Breast epithelium (tissue), 4 donors: Measurements from ENCODE around the gene STAU1. TPM values are rescaled to one million over a fixed set of nuclear protein-coding genes. Genes with fewer than 3 reads are reported as not detected.

Experiments used
- DNase-seq, 2 donors: peaks; one replicate each; pipeline ENCODE4 v3.0.0-alpha.2; 2019; ENCODE audit warnings: low spot score in 2 of 2
- H3K27ac ChIP-seq, 2 donors: fragments of 200-600 bp; sonication (generic) in 1 of 2; one replicate each; pipeline ENCODE4 v1.5.1; 2016 to 2019; ENCODE audit warnings: mild to moderate bottlenecking in 1 of 2
- H3K27me3 ChIP-seq, 2 donors: fragments of 200-600 bp; sonication (generic) in 1 of 2; one replicate each; pipeline versions ENCODE4 v1.5.1 to v1.6.0; 2017 to 2019; ENCODE audit warnings: control low read depth in 1 of 2, mild to moderate bottlenecking in 1 of 2
- H3K36me3 ChIP-seq: fragments of 200-600 bp; one replicate; pipeline ENCODE4 v1.5.1; 2019
- H3K4me1 ChIP-seq, 2 donors: fragments of 200-600 bp; sonication (generic); one replicate each; pipeline ENCODE4 v1.5.1; 2016 to 2019; ENCODE audit warnings: control low read depth in 1 of 2
- H3K4me3 ChIP-seq, 3 donors: fragments of 200-600 bp; sonication (generic); 1 replicate in 2 of 3; 2 replicates in 1 of 3; pipeline ENCODE4 v1.5.1; 2016 to 2019; ENCODE audit warnings: mild to moderate bottlenecking in 3 of 3, moderate library complexity in 2 of 3
- H3K9me3 ChIP-seq, 2 donors: fragments of 200-600 bp; sonication (generic) in 1 of 2; one replicate each; pipeline ENCODE4 v1.5.1; 2016 to 2019; ENCODE audit warnings: control low read depth in 1 of 2
- CTCF ChIP-seq, 3 donors: fragments of 450-650 bp; IDR thresholded peaks; one replicate each; pipeline ENCODE4 v1.5.1; 2016 to 2017; ENCODE audit warnings: antibody characterized with exemption in 3 of 3, mild to moderate bottlenecking in 3 of 3, moderate library complexity in 3 of 3
- POLR2A ChIP-seq: fragments of 450-650 bp; IDR thresholded peaks from one replicate; pipeline ENCODE4 v1.6.1; 2016; ENCODE audit warnings: antibody characterized with exemption, mild to moderate bottlenecking, moderate library complexity
- POLR2AphosphoS5 ChIP-seq, 3 donors: sonication (generic); formaldehyde crosslinking; IDR thresholded peaks; one replicate each; pipeline ENCODE4 v1.6.1; 2017; ENCODE audit warnings: antibody characterized with exemption in 3 of 3
- intact Hi-C: fragments of 100-400 bp; cut with DNase I; formaldehyde crosslinking; loops from one replicate; pipeline ENCODE4 v1.15.1; 2023; ENCODE audit warnings: low total_unique reads
- total RNA-seq, 3 donors: library from RNA; depleted of rRNA; stranded (reverse); fragments of >200 nt; gene quantifications; one replicate each; pipeline ENCODE4 v1.1.0, GENCODE V29; 2016

STAU1 gene
- total RNA-seq, 3 donors from 2014 or later = 79.8 to 85.2 (median 79.9) TPM

GRCh38 chr20:49215232-49215631 lies 27.1 kb upstream of the STAU1 start:
- no peak for DNase-seq
- no peak overlapping the region for H3K27ac ChIP-seq
- intact Hi-C loops = no loop called here

DNA sequence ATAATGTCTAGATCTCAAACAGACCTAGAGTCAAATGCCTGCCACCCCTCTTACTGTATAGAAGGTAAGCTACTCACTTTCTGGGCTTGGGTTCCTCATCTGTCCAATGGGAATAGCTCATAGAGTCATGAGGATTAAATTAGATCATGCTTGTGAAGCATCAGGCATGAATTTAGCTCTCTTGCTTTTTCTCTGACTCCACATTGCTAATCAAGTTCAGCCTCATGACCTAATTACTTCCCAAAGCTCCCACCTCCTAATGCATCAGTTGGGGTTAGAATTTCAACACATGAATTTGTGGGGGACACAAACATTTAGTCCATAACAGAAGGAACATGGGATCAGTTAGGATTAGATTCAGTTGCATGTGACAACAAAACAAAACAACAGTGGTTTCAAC lies 26.4 kb upstream of the STAU1 start:
- no peaks in the 10 kb centered on the region for H3K4me1 ChIP-seq
- H3K36me3 ChIP-seq = no peaks in the 10 kb centered on the region
- intact Hi-C loops = no loop called here
- DNase-seq = no peak
- no peak overlapping the region for H3K27ac ChIP-seq
- no peaks in the 10 kb centered on the region for H3K27me3 ChIP-seq
- peaks cover 0 to 10% of the 10 kb centered on the region in 2 donors for H3K9me3 ChIP-seq
- TF ChIP-seq POLR2A (no peak), POLR2AphosphoS5 (IDR thresholded peaks at IDR 0.05) (no peak), CTCF (IDR thresholded peaks at IDR 0.05) (no peak)
- no peak overlapping the region for H3K4me3 ChIP-seq

More at GRCh38 chr20:49215232-49215631, 27.1 kb upstream of the STAU1 start:
- no peak for TF ChIP-seq CTCF (IDR thresholded peaks at IDR 0.05)
- no peak for TF ChIP-seq POLR2A
- no peak for TF ChIP-seq POLR2AphosphoS5 (IDR thresholded peaks at IDR 0.05)
- Histone ChIP-seq H3K9me3 (peaks cover 0 to 6% of the 10 kb centered on the region in 2 donors), H3K27me3 (no peaks in the 10 kb centered on the region), H3K4me3 (no peak overlapping the region), H3K4me1 (peaks cover 3 to 4% of the 10 kb centered on the region in 2 donors), H3K36me3 (no peaks in the 10 kb centered on the region)

DNA sequence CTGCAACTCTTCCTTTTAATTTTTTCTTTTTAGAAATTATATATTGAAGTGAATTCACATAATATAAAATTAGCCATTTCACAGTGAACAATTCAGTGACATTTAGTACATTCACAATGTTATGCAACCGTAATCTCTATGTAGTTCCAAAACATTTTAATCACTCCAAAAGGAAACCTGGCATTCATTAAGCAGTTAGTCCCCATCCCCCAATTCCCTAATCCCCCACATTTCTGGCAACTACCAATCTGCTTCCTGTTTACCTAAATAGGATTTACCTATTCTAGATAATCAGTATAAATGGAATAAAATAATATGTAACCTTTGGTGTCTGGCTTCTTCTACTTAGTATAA lies 22.6 kb upstream of the STAU1 start:
- intact Hi-C loops = no loop called here
- no peak for DNase-seq
- no peak overlapping the region for H3K4me3 ChIP-seq
- peaks cover 0 to 10% of the 10 kb centered on the region in 2 donors for H3K9me3 ChIP-seq
- TF ChIP-seq POLR2AphosphoS5 (IDR thresholded peaks at IDR 0.05) (no peak), CTCF (IDR thresholded peaks at IDR 0.05) (no peak), POLR2A (no peak)
- no peaks in the 10 kb centered on the region for H3K27me3 ChIP-seq
- H3K27ac ChIP-seq = no peak overlapping the region
- H3K4me1 ChIP-seq = no peaks in the 10 kb centered on the region
- no peaks in the 10 kb centered on the region for H3K36me3 ChIP-seq

- Histone ChIP-seq H3K27me3 (no peaks in the 10 kb centered on the region), H3K4me1 (no peaks in the 10 kb centered on the region), H3K36me3 (no peaks in the 10 kb centered on the region), H3K27ac (no peak overlapping the region), H3K4me3 (no peak overlapping the region), H3K9me3 (peaks cover 0 to 10% of the 10 kb centered on the region in 2 donors)
- TF ChIP-seq CTCF (IDR thresholded peaks at IDR 0.05) (no peak), POLR2A (no peak), POLR2AphosphoS5 (IDR thresholded peaks at IDR 0.05) (no peak)
- DNase-seq = no peak
- intact Hi-C loops = no loop called here
Observed at GRCh38 chr20:49210101-49210756, 22.1 kb upstream of the STAU1 start.

- no peaks in the 10 kb centered on the region for H3K27me3 ChIP-seq
- no peak for TF ChIP-seq CTCF (IDR thresholded peaks at IDR 0.05)
- no peak for TF ChIP-seq POLR2A
- no peak for TF ChIP-seq POLR2AphosphoS5 (IDR thresholded peaks at IDR 0.05)
- intact Hi-C loops = no loop called here
Observed at GRCh38 chr20:49207076-49207475, 18.9 kb upstream of the STAU1 start.

More at GRCh38 chr20:49207076-49207475, 18.9 kb upstream of the STAU1 start:
- DNase-seq = no peak
- H3K27ac ChIP-seq = no peak overlapping the region
- H3K4me1 ChIP-seq = no peaks in the 10 kb centered on the region
- no peaks in the 10 kb centered on the region for H3K36me3 ChIP-seq
- H3K9me3 ChIP-seq = peaks cover 0 to 10% of the 10 kb centered on the region in 2 donors
- H3K4me3 ChIP-seq = no peak overlapping the region
